Cardiac ventricle fibroblast (primary cell): ENCODE data around the gene QPCT. TPM values are rescaled to one million over a fixed set of nuclear protein-coding genes. Genes with fewer than 3 reads are reported as not detected.

Experiments used
- total RNA-seq: library from RNA; depleted of rRNA; stranded (reverse); fragments of >200 nt; gene quantifications from 2 replicates; pipeline ENCODE4 v1.2.3, GENCODE V29; 2015

Gene QPCT
- 1.9 and 4.1 TPM in 2 replicates for total RNA-seq

GRCh38 chr2:37344453-37345361 is at the start of gene QPCT:
Gene QPCT, plus strand, starts transcription at chr2:37344630. Its CDS starts 102 bp downstream, at chr2:37344732.

GRCh38 chr2:37324786-37325624 is 19.4 kb upstream of the QPCT start, which contains the start of gene PRKD3:
Gene PRKD3, minus strand, starts transcription at chr2:37324833. Its CDS starts 8,309 bp downstream, at chr2:37316524.

Other genes starting within 250 kb of the QPCT start
- 19.0 and 22.3 TPM in 2 replicates for gene EIF2AK2, start 187.7 kb upstream of the QPCT start, total RNA-seq
- not detected in 2 replicates for gene SULT6B1, start 156.0 kb upstream of the QPCT start, total RNA-seq
- gene CEBPZOS, start 148.1 kb upstream of the QPCT start, total RNA-seq: 14.8 and 20.4 TPM in 2 replicates
- gene CEBPZ, start 113.0 kb upstream of the QPCT start, total RNA-seq: 17.8 and 26.0 TPM in 2 replicates
- gene NDUFAF7, start 113.0 kb upstream of the QPCT start, total RNA-seq: 8.0 and 13.2 TPM in 2 replicates
- 27.0 and 27.6 TPM in 2 replicates for gene PRKD3, start 19.8 kb upstream of the QPCT start, total RNA-seq